ENCODE data around the gene KRTAP12-2. TPM values are rescaled to one million over a fixed set of nuclear protein-coding genes. Genes with fewer than 3 reads are reported as not detected.

Gene KRTAP12-2
- total RNA-seq, 2 donors from 2014 or later: not detected

DNA sequence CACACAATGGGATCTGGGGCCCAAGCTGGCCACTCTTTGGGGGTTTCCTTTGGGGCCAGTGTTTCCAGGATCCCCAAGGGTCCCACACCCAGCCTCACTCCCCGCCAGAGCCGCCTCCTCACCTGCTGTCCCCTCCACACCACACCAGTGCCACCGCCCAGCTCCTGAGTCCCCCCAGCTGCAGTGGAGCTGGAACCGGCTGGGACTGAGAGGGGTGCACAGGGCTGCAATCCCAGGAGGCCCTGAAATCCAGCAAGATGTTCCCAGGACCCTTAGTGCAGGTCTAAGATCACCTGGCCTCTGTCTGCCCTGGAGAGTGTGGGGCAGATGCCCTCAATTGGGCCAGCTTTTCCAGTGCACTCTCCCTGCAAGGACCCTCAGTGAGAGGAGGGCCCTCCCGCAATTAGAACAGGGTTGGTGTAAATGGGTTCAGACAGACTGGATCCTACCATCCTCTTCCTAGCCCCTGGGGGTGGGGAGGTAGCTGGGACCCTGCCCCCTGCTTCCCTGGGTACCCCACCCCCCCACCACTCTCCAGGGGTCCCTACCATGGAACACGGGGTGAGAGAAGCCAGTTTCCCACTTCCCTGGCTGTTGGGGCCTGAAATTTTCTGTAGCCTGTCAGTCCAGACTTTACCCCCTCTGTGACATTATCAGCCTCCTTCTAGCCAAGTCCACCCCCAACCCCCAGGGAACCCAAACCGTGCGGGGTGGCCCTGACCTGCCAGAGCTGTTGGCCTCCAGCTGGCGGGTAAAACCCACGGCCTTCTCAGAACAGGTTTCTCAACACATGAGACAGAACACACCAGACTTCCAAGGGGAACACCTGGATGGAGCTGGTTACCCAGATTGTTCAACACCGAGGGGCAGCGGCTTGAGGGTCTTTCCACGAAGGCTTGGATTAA lies 37.3 kb upstream of the KRTAP12-2 start:
- no peak for ATAC-seq (ENCODE audit: insufficient number of reproducible peaks, low FRiP score, low read depth)
- Histone ChIP-seq H3K9me3 (no peaks in the 10 kb centered on the region), H3K27me3 (replicated peaks; ENCODE audit: insufficient read depth) (peaks cover 10% of the 10 kb centered on the region), H3K27ac (no peak overlapping the region), H3K36me3 (no peaks in the 10 kb centered on the region), H3K4me3 (no peak overlapping the region), H3K4me1 (ENCODE audit: control insufficient read depth in 1 of 2, low read depth in 2 of 2) (no peaks in the 10 kb centered on the region)
- DNase-seq (ENCODE audit: low spot score): no peak
- TF ChIP-seq, protein P1, sequence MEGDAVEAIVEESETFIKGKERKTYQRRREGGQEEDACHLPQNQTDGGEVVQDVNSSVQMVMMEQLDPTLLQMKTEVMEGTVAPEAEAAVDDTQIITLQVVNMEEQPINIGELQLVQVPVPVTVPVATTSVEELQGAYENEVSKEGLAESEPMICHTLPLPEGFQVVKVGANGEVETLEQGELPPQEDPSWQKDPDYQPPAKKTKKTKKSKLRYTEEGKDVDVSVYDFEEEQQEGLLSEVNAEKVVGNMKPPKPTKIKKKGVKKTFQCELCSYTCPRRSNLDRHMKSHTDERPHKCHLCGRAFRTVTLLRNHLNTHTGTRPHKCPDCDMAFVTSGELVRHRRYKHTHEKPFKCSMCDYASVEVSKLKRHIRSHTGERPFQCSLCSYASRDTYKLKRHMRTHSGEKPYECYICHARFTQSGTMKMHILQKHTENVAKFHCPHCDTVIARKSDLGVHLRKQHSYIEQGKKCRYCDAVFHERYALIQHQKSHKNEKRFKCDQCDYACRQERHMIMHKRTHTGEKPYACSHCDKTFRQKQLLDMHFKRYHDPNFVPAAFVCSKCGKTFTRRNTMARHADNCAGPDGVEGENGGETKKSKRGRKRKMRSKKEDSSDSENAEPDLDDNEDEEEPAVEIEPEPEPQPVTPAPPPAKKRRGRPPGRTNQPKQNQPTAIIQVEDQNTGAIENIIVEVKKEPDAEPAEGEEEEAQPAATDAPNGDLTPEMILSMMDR (IDR thresholded peaks at IDR 0.05): no peak

DNA sequence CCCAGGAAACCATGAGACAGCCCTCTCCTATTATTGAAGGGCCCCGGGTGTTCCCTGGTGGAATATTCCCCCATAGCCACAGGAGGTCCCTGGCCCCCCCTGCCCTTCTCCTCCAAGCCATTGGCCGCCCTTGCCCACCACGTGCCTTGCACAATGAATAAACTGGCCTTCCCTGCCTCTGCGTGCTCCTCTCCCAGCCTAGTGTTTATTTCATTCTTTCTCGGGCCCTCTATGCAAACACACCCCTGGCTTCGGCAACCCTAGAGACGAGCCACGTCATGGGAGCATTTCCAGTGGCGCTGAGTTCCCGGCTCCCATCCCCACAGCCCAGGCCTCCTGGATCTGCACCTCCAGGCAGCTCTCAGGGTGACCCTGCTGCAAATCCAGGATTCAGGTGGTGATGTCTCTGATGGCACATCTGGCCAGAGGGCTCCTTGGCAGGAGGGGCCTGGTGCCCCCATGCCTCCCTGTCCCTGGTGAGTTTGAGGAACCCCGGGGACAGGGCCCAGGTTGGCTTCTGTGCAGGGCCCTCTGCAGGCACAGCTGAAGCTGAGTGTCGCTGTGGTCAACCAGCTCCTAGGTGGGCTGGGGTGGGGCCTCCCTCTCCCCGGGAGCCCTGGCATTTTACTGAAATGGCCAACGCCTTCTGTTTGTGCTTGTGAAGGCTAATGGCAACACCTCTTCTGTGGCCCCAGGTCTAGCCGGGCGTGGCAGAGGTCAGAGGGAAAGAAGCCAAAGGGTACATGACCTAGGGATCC lies 36.4 kb upstream of the KRTAP12-2 start:
- Histone ChIP-seq H3K27ac (no peak overlapping the region), H3K27me3 (replicated peaks; ENCODE audit: insufficient read depth) (peaks cover 10% of the 10 kb centered on the region), H3K36me3 (no peaks in the 10 kb centered on the region), H3K9me3 (no peaks in the 10 kb centered on the region), H3K4me1 (ENCODE audit: control insufficient read depth in 1 of 2, low read depth in 2 of 2) (no peaks in the 10 kb centered on the region), H3K4me3 (no peak overlapping the region)
- TF ChIP-seq, protein P1 (IDR thresholded peaks at IDR 0.05): no peak
- no peak for ATAC-seq (ENCODE audit: insufficient number of reproducible peaks, low FRiP score, low read depth)
- no peak for DNase-seq (ENCODE audit: low spot score)

DNA sequence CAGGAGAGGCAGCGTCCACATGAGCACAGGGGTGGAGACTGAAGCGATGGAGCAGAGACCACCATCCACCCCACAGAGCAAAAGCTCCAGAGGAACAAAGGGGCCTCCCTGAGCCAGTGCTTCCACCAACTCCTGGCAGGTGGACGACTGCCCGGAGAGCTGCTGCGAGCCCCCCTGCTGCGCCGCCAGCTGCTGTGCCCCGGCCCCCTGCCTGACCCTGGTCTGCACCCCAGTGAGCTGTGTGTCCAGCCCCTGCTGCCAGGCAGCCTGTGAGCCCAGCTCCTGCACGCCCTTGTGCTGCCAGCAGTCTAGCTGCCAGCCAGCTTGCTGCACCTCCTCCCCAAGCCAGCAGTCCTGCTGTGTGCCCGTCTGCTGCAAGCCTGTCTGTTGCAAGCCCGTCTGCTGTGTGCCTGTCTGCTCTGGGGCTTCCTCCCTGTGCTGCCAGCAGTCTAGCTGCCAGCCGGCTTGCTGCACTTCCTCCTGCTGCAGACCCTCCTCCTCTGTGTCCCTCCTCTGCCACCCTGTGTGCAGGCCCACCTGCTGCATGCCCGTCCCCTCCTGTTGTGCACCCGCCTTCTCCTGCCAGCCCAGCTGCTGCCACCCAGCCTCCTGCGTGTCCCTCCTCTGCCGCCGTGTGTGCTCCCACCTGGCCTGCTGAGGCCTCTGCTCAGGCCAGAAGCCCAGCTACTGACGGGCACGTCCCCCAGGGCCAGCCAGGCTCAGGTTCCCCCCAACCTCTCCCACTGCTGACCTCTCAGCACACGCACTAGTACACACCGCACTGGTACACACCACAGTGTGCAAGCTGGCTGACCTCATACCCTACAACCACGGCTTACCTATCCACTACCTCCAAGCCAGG lies 35.6 kb upstream of the KRTAP12-2 start:
- TF ChIP-seq, protein P1 (IDR thresholded peaks at IDR 0.05): no peak
- H3K36me3 ChIP-seq: no peaks in the 10 kb centered on the region
- no peak for ATAC-seq (ENCODE audit: insufficient number of reproducible peaks, low FRiP score, low read depth)
- no peak for DNase-seq (ENCODE audit: low spot score)
- H3K27me3 ChIP-seq (replicated peaks; ENCODE audit: insufficient read depth): peaks cover 10% of the 10 kb centered on the region
- no peaks in the 10 kb centered on the region for H3K9me3 ChIP-seq
- no peak overlapping the region for H3K4me3 ChIP-seq
- H3K4me1 ChIP-seq (ENCODE audit: control insufficient read depth in 1 of 2, low read depth in 2 of 2): no peaks in the 10 kb centered on the region
- H3K27ac ChIP-seq: no peak overlapping the region

DNA sequence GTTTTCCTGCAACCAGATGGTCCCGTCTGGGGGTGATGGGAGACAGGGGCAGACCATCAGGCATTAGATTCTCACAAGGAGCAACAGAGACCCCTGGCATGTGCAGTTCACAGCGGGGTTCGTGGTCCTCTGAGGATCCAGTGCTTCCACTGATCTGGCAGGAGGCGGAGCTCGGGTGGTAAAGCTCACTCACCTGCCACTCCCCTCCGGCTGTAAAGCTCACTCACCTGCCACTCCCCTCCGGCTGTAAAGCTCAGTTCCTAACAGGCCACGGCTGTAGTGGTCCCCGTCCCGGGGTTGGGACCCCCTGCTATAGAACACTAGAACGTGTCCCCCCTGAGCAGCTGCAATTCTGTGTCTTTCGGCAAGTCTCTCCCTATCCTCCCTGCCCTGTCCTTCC lies 34.8 kb upstream of the KRTAP12-2 start:
- Histone ChIP-seq H3K36me3 (no peaks in the 10 kb centered on the region), H3K27ac (no peak overlapping the region), H3K9me3 (no peaks in the 10 kb centered on the region), H3K4me1 (ENCODE audit: control insufficient read depth in 1 of 2, low read depth in 2 of 2) (no peaks in the 10 kb centered on the region), H3K27me3 (replicated peaks; ENCODE audit: insufficient read depth) (peaks cover 6% of the 10 kb centered on the region), H3K4me3 (no peak overlapping the region)
- ATAC-seq (ENCODE audit: insufficient number of reproducible peaks, low FRiP score, low read depth): no peak
- TF ChIP-seq, protein P1 (IDR thresholded peaks at IDR 0.05): no peak
- DNase-seq (ENCODE audit: low spot score): no peak
